ENCODE results near the gene CSPG4.

The CSPG4 gene

GRCh38 chr15:75661756-75662140, 50.9 kb downstream of the CSPG4 start:
- TF ChIP-seq TARDBP (IDR thresholded peaks at IDR 0.05) (no peak), ZNF384 (IDR thresholded peaks at IDR 0.05) (no peak), L3MBTL2 (conservative IDR thresholded peaks at IDR 0.05) (no peak), HDGF (IDR thresholded peaks at IDR 0.05; ENCODE audit: borderline replicate concordance) (no peak), BHLHE40 (IDR thresholded peaks at IDR 0.05; ENCODE audit: borderline replicate concordance) (no peak), SUZ12 (IDR thresholded peaks at IDR 0.05) (no peak), PKNOX1 (IDR thresholded peaks at IDR 0.05) (no peak), ARNT (IDR thresholded peaks at IDR 0.05) (no peak), FOXA1 (IDR thresholded peaks at IDR 0.05) (no peak), LEF1 (IDR thresholded peaks at IDR 0.05; ENCODE audit: borderline replicate concordance) (no peak), CTBP1 (IDR thresholded peaks at IDR 0.05; ENCODE audit: borderline replicate concordance) (no peak), SP1 (IDR thresholded peaks at IDR 0.05) (no peak), FOXK2 (IDR thresholded peaks at IDR 0.05) (no peak), NFRKB (IDR thresholded peaks at IDR 0.05) (no peak)
- ChIA-PET POLR2A (interaction anchor here (0.8 to 1.4 kb wide), 3 partner anchors 8 to 14 kb away, joined by 3 to 4 read pairs (median 3); partner anchors contain the start of gene SNX33), CTCF (interaction anchor here (1.1 to 1.2 kb wide), 2 partner anchors 11 to 14 kb away, joined by 3 to 4 read pairs; partner anchors contain the start of gene SNX33)
- DNase-seq (ENCODE audit: extremely low spot score), result no peak

- ChIA-PET CTCF (interaction anchor here (1.1 to 1.2 kb wide), 2 partner anchors 12 to 14 kb away, joined by 3 to 4 read pairs; partner anchors contain the start of gene SNX33), POLR2A (interaction anchor here (0.8 to 1.4 kb wide), 5 partner anchors 8 to 14 kb away, joined by 3 to 4 read pairs (median 3); partner anchors contain the start of gene SNX33)
- DNase-seq (ENCODE audit: extremely low spot score), result no peak
- TF ChIP-seq ZNF384 (IDR thresholded peaks at IDR 0.05) (no peak), ARNT (IDR thresholded peaks at IDR 0.05) (no peak), FOXK2 (IDR thresholded peaks at IDR 0.05) (no peak), SP1 (IDR thresholded peaks at IDR 0.05) (no peak), NFRKB (IDR thresholded peaks at IDR 0.05) (no peak), PKNOX1 (IDR thresholded peaks at IDR 0.05) (no peak), CTBP1 (IDR thresholded peaks at IDR 0.05; ENCODE audit: borderline replicate concordance) (no peak), FOXA1 (IDR thresholded peaks at IDR 0.05) (no peak), TARDBP (IDR thresholded peaks at IDR 0.05) (no peak), L3MBTL2 (conservative IDR thresholded peaks at IDR 0.05) (no peak), BHLHE40 (IDR thresholded peaks at IDR 0.05; ENCODE audit: borderline replicate concordance) (no peak), SUZ12 (IDR thresholded peaks at IDR 0.05) (no peak), HDGF (IDR thresholded peaks at IDR 0.05; ENCODE audit: borderline replicate concordance) (no peak), ELF4 (IDR thresholded peaks at IDR 0.05) (no peak)
These were observed 51.4 kb downstream of the CSPG4 start for GRCh38 chr15:75661100-75661755.

GRCh38 chr15:75659928-75660645, 52.6 kb downstream of the CSPG4 start:
- POLR2A ChIA-PET, result interaction anchor here (0.8 to 1.4 kb wide), 5 partner anchors 10 to 20 kb away, joined by 3 to 4 read pairs (median 3); partner anchors contain the start of genes IMP3 and SNX33
- CTCF ChIA-PET, result no interaction called here
- DNase-seq (ENCODE audit: extremely low spot score), result no peak
- TF ChIP-seq L3MBTL2 (conservative IDR thresholded peaks at IDR 0.05), result no peak
- no peak for TF ChIP-seq FOXA1 (IDR thresholded peaks at IDR 0.05)
- no peak for TF ChIP-seq FOXK2 (IDR thresholded peaks at IDR 0.05)
- no peak for TF ChIP-seq LEF1 (IDR thresholded peaks at IDR 0.05; ENCODE audit: borderline replicate concordance)
- no peak for TF ChIP-seq CTBP1 (IDR thresholded peaks at IDR 0.05; ENCODE audit: borderline replicate concordance)
- TF ChIP-seq NFRKB (IDR thresholded peaks at IDR 0.05), result no peak
- TF ChIP-seq HDGF (IDR thresholded peaks at IDR 0.05; ENCODE audit: borderline replicate concordance), result no peak
- TF ChIP-seq TARDBP (IDR thresholded peaks at IDR 0.05), result no peak
- no peak for TF ChIP-seq ZNF384 (IDR thresholded peaks at IDR 0.05)
- no peak for TF ChIP-seq SP1 (IDR thresholded peaks at IDR 0.05)
- TF ChIP-seq ARNT (IDR thresholded peaks at IDR 0.05), result no peak
- no peak for TF ChIP-seq ELF4 (IDR thresholded peaks at IDR 0.05)
- TF ChIP-seq FOXM1 (IDR thresholded peaks at IDR 0.05; ENCODE audit: borderline replicate concordance), result no peak
- TF ChIP-seq SUZ12 (IDR thresholded peaks at IDR 0.05), result no peak

DNA sequence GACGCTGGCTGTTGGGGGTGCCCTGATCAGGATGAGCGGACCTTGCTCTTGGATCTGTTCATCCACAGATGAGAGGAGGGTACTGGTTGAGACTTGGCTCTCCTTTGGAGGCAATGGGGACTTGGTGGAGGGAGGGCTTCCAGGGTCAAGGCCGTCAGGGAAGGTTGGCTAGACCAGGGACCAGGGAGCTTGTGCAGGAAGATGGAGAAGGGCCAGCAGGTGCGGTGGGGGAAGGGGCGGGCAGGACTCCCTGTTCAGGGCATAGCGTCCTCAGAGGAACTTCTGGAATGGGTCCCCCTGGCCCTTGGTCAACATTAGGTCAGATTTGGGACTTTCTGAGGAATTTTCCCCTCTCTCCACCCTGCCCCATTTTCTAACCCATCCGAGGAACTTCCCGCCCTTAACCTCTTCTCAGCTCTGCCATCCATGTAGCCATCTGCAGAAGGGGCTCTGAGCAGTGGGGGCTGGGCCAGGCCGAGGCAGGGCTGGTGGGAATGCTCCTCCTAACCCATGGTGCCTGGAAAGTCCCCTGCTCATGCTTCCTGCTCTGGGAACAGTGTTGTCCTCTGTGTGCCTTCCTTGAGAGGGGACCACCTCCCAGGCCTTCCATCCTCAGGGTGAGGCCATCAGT, 53.4 kb downstream of the CSPG4 start:
- CTCF ChIA-PET, result no interaction called here
- DNase-seq (ENCODE audit: extremely low spot score), result no peak
- TF ChIP-seq BHLHE40 (IDR thresholded peaks at IDR 0.05; ENCODE audit: borderline replicate concordance) (no peak), TARDBP (IDR thresholded peaks at IDR 0.05) (no peak), ARNT (IDR thresholded peaks at IDR 0.05) (no peak)
- POLR2A ChIA-PET, result interaction anchor here (0.6 to 1.1 kb wide), 3 partner anchors 12 to 175 kb away, joined by 3 to 4 read pairs (median 3); partner anchors contain the start of genes IMP3 and SNX33

- POLR2A ChIA-PET, result no interaction called here
- CTCF ChIA-PET, result no interaction called here
- no peak for TF ChIP-seq FOXM1 (IDR thresholded peaks at IDR 0.05; ENCODE audit: borderline replicate concordance)
- TF ChIP-seq TARDBP (IDR thresholded peaks at IDR 0.05), result no peak
- no peak for TF ChIP-seq LEF1 (IDR thresholded peaks at IDR 0.05; ENCODE audit: borderline replicate concordance)
- no peak for TF ChIP-seq NFRKB (IDR thresholded peaks at IDR 0.05)
- no peak for TF ChIP-seq SP1 (IDR thresholded peaks at IDR 0.05)
- TF ChIP-seq FOXA1 (IDR thresholded peaks at IDR 0.05), result no peak
- TF ChIP-seq ELF4 (IDR thresholded peaks at IDR 0.05), result no peak
- no peak for TF ChIP-seq L3MBTL2 (conservative IDR thresholded peaks at IDR 0.05)
- no peak for TF ChIP-seq HDGF (IDR thresholded peaks at IDR 0.05; ENCODE audit: borderline replicate concordance)
- no peak for TF ChIP-seq SUZ12 (IDR thresholded peaks at IDR 0.05)
- no peak for TF ChIP-seq ZNF384 (IDR thresholded peaks at IDR 0.05)
- TF ChIP-seq FOXK2 (IDR thresholded peaks at IDR 0.05), result no peak
- no peak for TF ChIP-seq BHLHE40 (IDR thresholded peaks at IDR 0.05; ENCODE audit: borderline replicate concordance)
- TF ChIP-seq CTBP1 (IDR thresholded peaks at IDR 0.05; ENCODE audit: borderline replicate concordance), result no peak
- TF ChIP-seq PKNOX1 (IDR thresholded peaks at IDR 0.05), result no peak
- TF ChIP-seq ARNT (IDR thresholded peaks at IDR 0.05), result no peak
- no peak for DNase-seq (ENCODE audit: extremely low spot score)
These were observed 55.8 kb downstream of the CSPG4 start for GRCh38 chr15:75656813-75657212.

Data from HEK293T (cell line).